SK-N-MC (cell line): ENCODE data around the gene NANOS1.

Source experiments
- DNase-seq: peaks from one replicate; pipeline ENCODE4 v3.0.0-alpha.2; 2011; ENCODE audit warnings: low read depth, low spot score
- H3K27ac ChIP-seq: fragments of 200-600 bp; sonication (generic); 2 replicates; pipeline ENCODE4 v1.5.1; 2016; ENCODE audit warnings: mixed run types
- H3K36me3 ChIP-seq: fragments of 200-600 bp; sonication (generic); 2 replicates; pipeline ENCODE4 v1.6.1; 2017; ENCODE audit warnings: antibody characterized with exemption, low read length, mixed read lengths; ENCODE audit not compliant: insufficient read depth
- H3K4me3 ChIP-seq: fragments of 200-600 bp; sonication (generic); 2 replicates; pipeline ENCODE4 v1.5.1; 2016
- H3K9ac ChIP-seq: fragments of 200-600 bp; sonication (generic); 2 replicates; pipeline ENCODE4 v1.8.0; 2017; ENCODE audit warnings: mixed run types, mixed read lengths; ENCODE audit not compliant: insufficient read length
- H3K9me3 ChIP-seq: fragments of 200-600 bp; sonication (generic); 2 replicates; pipeline ENCODE4 v1.6.1; 2017; ENCODE audit warnings: low read depth, mild to moderate bottlenecking, antibody characterized with exemption, low read length, moderate library complexity, mixed read lengths
- EZH2 ChIP-seq: fragments of 200-600 bp; sonication (generic); IDR thresholded peaks from one replicate; pipeline ENCODE4 v1.6.1; 2017; ENCODE audit warnings: antibody characterized with exemption
- FOXP2 ChIP-seq: optimal IDR thresholded peaks from 2 replicates; pipeline ENCODE3; 2011; ENCODE audit warnings: mild to moderate bottlenecking, moderate library complexity; ENCODE audit not compliant: insufficient read depth; ENCODE audit errors: extremely low read length, control extremely low read depth
- POLR2AphosphoS5 ChIP-seq: IDR thresholded peaks from 2 replicates; pipeline ENCODE4 v1.6.1; 2012; ENCODE audit warnings: mild to moderate bottlenecking, low read depth, low read length, borderline replicate concordance

NANOS1 gene

DNA sequence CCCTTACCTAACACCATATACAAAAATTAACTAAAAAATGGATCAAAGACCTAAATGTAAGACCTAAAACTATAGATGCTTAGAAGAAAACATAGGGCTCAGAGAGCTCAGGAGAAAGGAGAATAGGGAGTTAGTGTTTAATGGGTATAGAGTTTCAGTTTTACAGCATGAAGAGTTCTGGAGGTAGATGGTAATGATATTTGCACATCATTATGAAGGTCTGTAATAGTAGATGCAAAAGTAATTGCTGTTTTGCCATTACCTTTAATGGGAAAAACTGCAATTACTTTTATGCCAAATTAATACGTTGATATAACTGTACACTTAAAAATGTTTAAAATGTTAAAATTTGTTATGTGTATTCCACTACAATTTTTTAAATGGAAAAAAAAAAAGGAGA is 39.2 kb upstream of the NANOS1 start:
- no peak for DNase-seq
- Histone ChIP-seq H3K9me3 (no peaks in the 10 kb centered on the region), H3K4me3 (no peak overlapping the region), H3K36me3 (no peaks in the 10 kb centered on the region), H3K9ac (no peak overlapping the region), H3K27ac (no peak overlapping the region)
- TF ChIP-seq EZH2 = no peak
- no peak for TF ChIP-seq FOXP2
- no peak for TF ChIP-seq POLR2AphosphoS5

DNA sequence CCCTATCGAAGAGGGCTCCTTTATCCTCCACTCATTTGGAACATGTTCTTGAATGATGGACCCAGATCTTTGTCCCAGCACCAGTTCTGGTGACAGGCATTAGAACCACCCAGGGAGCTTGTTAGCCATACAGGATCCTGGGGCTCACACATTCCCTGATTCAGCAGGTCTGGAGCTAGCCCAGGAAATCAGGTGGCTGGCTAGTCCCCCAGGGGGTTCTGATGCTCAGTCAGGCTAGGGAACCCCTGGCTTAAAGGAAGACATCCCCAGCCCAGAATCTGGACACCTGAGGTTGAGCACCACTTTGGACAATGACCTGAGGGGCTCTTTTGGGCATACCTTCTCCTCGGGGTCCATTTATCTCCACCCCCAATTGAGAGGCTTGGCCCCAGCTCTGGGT is 37.0 kb upstream of the NANOS1 start:
- no peak overlapping the region for H3K4me3 ChIP-seq
- no peak overlapping the region for H3K27ac ChIP-seq
- H3K9me3 ChIP-seq = no peaks in the 10 kb centered on the region
- H3K36me3 ChIP-seq = no peaks in the 10 kb centered on the region
- H3K9ac ChIP-seq = no peak overlapping the region
- no peak for TF ChIP-seq POLR2AphosphoS5
- no peak for TF ChIP-seq EZH2
- no peak for TF ChIP-seq FOXP2
- DNase-seq = no peak

DNA sequence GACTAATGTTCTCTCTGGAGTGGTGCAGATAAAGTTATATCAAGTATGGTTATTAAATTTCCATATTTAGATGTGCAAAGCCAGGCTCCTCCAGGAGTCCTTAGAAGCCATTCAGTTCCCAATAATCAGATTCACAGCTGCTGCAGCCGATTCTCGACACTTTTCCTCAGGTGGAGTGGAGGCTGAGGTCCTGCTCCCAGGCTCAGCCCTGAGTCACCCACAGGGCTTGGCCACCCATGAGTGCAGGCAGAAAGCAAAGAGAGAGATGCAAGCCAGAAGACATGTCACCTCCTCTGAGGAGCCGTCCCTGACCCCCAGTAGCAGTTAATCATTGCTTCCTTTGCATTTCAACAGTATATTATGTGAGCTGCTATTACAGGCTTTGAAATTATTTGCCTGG is 36.3 kb upstream of the NANOS1 start:
- Histone ChIP-seq H3K4me3 (no peak overlapping the region), H3K36me3 (no peaks in the 10 kb centered on the region), H3K9me3 (no peaks in the 10 kb centered on the region), H3K27ac (no peak overlapping the region), H3K9ac (no peak overlapping the region)
- DNase-seq = no peak
- TF ChIP-seq POLR2AphosphoS5 (no peak), FOXP2 (no peak), EZH2 (no peak)

DNA sequence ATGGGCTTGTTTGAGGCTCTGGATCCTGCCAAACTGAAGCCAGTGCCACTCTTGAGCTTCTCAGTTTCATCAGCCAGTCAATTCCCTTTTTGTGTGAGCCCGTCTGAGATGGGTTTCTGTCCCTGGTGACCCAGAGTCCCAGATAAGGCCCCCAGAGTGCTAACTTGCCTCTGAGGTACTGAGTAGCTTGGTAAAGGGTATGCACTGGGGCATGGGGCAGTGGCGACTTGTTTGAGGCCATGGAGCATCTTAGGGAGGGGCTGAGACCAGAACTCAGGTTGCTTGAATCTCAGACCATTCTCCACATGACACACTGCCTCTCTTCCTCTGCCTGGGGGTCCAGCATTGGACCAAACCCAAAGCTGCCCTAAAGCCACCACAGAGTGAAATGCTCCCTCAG is 35.2 kb upstream of the NANOS1 start:
- no peaks in the 10 kb centered on the region for H3K36me3 ChIP-seq
- no peak overlapping the region for H3K9ac ChIP-seq
- H3K27ac ChIP-seq = no peak overlapping the region
- no peaks in the 10 kb centered on the region for H3K9me3 ChIP-seq
- DNase-seq = no peak
- TF ChIP-seq POLR2AphosphoS5 (no peak), FOXP2 (no peak), EZH2 (no peak)
- no peak overlapping the region for H3K4me3 ChIP-seq

DNA sequence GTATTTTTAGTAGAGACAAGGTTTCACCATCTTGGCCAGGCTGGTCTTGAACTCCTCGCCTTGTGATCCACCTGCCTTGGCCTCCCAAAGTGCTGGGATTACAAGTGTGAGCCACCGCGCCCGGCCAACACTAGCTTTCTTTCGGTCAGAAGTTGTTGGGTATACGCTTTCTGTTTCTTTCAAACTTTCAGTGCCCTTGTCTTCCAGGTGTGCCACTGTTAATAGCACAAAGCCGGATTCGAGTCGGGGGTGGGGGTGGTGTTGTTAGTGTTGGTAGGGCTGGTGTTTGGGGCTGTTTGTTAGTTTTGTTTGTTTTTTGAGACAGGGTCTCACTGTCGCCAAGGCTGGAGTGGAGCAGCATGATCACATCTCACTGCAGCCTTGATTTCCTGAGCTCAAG is 33.8 kb upstream of the NANOS1 start:
- H3K9ac ChIP-seq = no peak overlapping the region
- TF ChIP-seq POLR2AphosphoS5 = no peak
- no peaks in the 10 kb centered on the region for H3K9me3 ChIP-seq
- no peak overlapping the region for H3K27ac ChIP-seq
- H3K4me3 ChIP-seq = no peak overlapping the region
- DNase-seq = no peak
- no peaks in the 10 kb centered on the region for H3K36me3 ChIP-seq

DNA sequence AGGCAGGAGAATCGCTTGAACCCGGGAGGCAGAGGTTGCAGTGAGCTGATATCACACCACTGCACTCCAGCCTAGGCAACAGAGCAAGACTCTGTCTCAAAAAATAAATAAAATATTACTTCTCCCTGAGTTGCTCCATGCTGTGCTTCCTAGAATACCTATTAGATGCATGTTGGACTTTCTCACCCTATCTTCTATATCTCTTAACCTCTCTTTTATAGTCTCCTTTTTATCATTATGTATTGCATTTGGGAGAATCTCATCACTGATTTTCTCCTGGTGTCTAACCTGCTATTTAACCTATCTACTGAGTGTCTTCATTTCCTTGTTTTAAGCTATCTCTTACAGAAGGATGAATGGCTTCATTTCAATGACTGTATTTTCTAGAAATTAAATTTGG is 32.1 kb upstream of the NANOS1 start:
- no peak overlapping the region for H3K27ac ChIP-seq
- no peak overlapping the region for H3K4me3 ChIP-seq
- DNase-seq = no peak
- no peak overlapping the region for H3K9ac ChIP-seq
- no peak for TF ChIP-seq EZH2
- TF ChIP-seq FOXP2 = no peak
- no peak for TF ChIP-seq POLR2AphosphoS5
- no peaks in the 10 kb centered on the region for H3K36me3 ChIP-seq
- H3K9me3 ChIP-seq = no peaks in the 10 kb centered on the region

DNA sequence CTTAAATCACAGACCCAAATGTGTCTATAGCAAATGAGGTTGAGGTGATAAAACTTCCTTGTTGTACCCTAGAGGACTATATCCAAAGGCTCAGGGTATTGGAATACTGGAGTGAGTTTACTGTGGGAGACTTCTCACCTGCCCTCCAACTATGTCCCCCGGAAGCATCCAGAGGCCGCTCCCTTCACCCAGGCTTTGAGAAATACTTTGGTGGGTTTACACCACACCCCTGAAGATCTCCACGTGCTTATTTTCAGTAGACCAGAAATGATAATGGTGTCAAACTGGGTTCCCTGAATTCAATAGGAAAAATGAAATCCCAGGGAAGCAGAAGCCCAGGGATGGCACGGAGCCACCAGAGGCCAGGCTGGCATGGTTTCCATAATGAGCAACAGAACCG is 31.3 kb upstream of the NANOS1 start:
- H3K27ac ChIP-seq = no peak overlapping the region
- TF ChIP-seq POLR2AphosphoS5 (no peak), EZH2 (no peak), FOXP2 (no peak)
- no peaks in the 10 kb centered on the region for H3K36me3 ChIP-seq
- no peak overlapping the region for H3K9ac ChIP-seq
- DNase-seq = no peak
- H3K9me3 ChIP-seq = no peaks in the 10 kb centered on the region
- H3K4me3 ChIP-seq = no peak overlapping the region

DNA sequence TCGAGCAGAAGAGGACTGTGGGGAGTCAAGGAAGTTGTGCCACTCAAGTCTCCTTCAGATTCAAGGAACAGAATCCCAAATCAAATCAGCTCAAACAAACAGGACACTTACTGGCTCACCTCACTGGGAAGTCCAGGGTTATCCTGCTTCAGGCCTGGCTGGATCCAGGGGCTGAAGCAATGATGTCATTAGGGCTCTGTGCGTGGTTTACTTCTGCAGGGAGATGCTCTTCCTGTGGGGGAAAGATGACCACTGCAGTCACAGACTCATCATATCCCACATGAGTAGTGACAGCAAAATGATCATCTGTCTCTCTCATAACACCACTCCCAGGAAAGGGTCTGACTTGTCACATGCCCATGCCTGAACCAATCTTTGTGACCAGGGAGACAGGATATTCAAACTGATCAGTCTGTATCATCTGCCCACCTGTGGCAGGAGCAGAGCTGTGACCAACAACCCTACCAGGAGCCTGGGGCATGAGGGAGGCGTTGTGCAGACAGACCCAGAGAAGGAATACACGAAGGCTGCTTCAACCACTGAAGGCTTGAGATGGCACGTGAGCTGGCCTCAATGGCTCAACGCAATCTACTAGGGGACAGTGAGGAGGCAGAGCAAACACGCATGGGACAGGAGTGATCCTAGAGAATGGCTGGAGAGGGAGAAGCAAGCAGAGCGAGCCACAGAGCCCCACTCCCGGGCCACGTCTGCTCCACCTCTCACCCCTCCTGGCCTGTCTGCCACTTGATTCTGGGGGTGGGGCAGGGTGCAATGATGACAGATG is 27.6 kb upstream of the NANOS1 start:
- TF ChIP-seq POLR2AphosphoS5 (no peak), EZH2 (no peak), FOXP2 (no peak)
- Histone ChIP-seq H3K9ac (no peak overlapping the region), H3K36me3 (no peaks in the 10 kb centered on the region), H3K9me3 (no peaks in the 10 kb centered on the region), H3K27ac (no peak overlapping the region), H3K4me3 (no peak overlapping the region)
- DNase-seq = no peak

DNA sequence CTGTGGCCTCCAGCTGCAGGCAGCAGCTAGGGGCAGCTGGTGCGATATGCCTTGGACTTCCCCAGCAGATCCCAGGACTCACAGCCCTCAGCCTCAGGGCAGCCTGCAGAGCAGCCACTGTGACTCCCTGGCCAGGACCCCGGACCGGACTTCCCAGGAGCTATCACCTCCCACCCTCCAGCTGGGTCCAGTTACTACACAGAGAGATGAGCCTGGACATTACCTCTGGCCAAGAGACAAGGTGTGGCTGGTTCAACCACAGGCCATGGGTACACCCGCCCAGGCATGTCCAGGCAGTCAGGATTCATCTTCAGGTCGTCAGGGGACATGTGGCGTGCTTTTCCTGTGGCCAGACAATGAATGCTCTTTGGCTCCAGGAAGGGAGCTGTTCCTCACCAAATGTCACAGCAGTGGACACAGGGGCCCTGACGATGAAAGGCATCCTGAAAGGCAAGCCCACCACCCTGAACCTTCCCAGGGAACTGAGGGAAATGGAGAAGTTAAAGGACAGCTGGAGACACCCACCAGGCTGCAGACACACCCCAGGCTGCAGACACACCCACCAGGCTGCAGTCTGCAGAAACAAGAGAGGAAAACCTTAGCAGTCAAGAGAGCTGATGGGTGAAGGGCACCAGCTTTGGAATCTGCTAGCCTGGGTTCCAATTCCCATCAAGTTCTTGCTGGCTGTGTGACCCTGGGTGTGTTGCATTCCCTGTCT is 25.8 kb upstream of the NANOS1 start:
- Histone ChIP-seq H3K9ac (no peak overlapping the region), H3K9me3 (no peaks in the 10 kb centered on the region), H3K4me3 (no peak overlapping the region), H3K36me3 (no peaks in the 10 kb centered on the region), H3K27ac (no peak overlapping the region)
- no peak for TF ChIP-seq FOXP2
- no peak for TF ChIP-seq EZH2
- no peak for TF ChIP-seq POLR2AphosphoS5
- no peak for DNase-seq
